ENCODE results near the gene ECHDC3. TPM values are rescaled to one million over a fixed set of nuclear protein-coding genes. Genes with fewer than 3 reads are reported as not detected.
"Not testable (repeated sequence)": the region's sequence is repeated elsewhere in the genome, so short reads cannot be mapped to it uniquely, and the experiment has no call there.

ECHDC3 gene
- total RNA-seq (2014; rRNA removed; shearing (Covaris generic)), result 4.4 and 8.5 TPM in 2 replicates
- 6.8 and 6.9 TPM in 2 replicates for polyA plus RNA-seq (2015; cell fraction: cytosol; rRNA removed)
- polyA plus RNA-seq (2015; cell fraction: nucleus; rRNA removed), result 2.3 and 12.6 TPM in 2 replicates

GRCh38 chr10:11742009-11742778, at the start of gene ECHDC3:
Gene ECHDC3, plus strand, starts transcription at chr10:11742382. Its CDS starts 195 bp downstream, at chr10:11742577.
- in situ Hi-C loops (cut with HindIII; ENCODE audit: low pct_unique_long_range_greater_than_20kb, low sequenced_read_pairs), result no loop called here
- DNase-seq (ENCODE audit: low read depth, low spot score), result peak; percentile 6

DNA sequence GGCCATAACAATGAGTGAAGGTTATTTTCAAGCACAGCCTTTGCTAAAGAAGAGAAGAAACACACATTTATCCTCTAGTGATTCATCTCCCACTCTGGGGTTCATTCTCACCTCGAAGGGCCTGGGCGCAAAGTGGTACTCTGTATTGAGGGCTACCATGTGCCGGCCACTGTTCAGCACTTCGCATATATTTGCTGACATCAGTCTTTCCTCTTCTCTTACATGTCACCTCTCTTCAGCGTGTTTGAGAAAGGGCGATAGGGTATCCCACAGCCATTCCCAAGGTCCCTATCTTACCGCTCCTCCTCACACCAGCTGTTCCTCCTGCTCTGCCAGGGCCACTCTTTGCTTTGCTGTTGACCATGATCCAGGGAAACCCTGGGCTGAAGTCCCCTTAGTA, 48.8 kb upstream of the ECHDC3 start:
- in situ Hi-C loops (cut with HindIII; ENCODE audit: low pct_unique_long_range_greater_than_20kb, low sequenced_read_pairs), result no loop called here

DNA sequence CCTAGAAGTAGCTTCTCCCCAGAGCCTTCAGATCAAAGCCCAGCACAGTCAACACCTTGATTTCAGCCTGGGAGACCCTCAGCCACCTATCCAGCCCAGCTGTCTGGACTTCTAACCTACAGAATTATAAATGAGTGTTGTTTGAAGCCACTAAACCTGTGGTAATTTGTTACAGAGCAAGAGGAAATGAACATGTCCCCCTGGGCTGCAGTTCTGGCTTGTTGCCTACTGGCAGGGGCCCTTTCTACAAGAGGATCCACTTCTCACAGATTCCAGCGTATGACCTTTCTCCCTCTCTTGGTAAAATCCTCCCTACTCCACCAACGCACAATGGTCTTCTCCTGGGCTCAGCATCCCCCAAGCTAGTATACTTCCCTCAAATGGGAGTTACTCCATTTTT, 46.4 kb upstream of the ECHDC3 start:
- no peak for DNase-seq (ENCODE audit: low read depth, low spot score)
- in situ Hi-C loops (cut with HindIII; ENCODE audit: low pct_unique_long_range_greater_than_20kb, low sequenced_read_pairs), result no loop called here

More for the DNA sequence above, 48.8 kb upstream of the ECHDC3 start:
- no peak for DNase-seq (ENCODE audit: low read depth, low spot score)

- no peak for DNase-seq (ENCODE audit: low read depth, low spot score)
- in situ Hi-C loops (cut with HindIII; ENCODE audit: low pct_unique_long_range_greater_than_20kb, low sequenced_read_pairs), result no loop called here
Observed at GRCh38 chr10:11697718-11698527, 44.3 kb upstream of the ECHDC3 start.

DNA sequence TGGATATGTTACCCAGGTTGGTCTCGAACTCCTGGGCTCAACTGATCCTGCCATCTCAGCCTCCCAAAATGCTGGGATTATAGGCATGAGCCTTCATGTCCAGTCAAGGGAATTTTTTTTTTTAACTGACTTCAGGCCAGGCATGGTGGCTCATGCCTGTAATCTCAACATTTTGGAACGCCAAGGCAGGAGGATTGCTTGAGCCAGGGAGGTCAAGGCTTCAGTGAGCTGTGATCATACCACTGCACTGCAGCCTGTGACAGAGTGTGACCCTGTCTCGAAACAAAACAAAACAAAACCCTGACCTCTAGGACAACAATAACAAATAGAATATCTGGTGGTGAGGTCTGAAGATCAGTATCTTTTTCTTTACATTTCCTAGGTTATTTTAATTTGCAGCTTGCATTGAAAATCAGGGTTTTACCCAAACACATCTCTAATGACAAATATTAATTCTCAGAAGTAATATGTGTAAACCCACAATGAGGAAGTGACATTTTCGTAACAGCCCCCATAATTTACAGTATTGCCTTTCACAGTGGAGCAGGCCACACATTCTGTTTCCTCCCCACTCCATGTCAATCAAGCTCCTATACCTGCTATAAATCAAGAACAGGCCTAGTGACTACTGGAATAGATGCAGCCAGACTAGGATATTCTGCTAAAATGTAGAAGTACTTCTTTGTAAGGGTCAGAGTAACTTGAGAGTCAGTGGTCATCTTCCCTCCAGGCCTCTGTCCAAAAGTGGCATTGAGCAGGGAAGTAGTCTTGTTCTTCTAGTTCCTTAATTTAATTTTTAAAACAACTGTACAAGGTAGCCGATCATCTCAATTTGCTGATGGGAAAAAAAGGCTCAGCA, 43.3 kb upstream of the ECHDC3 start:
- in situ Hi-C loops (cut with HindIII; ENCODE audit: low pct_unique_long_range_greater_than_20kb, low sequenced_read_pairs), result no loop called here
- no peak for DNase-seq (ENCODE audit: low read depth, low spot score)

GRCh38 chr10:11699550-11700097, 42.6 kb upstream of the ECHDC3 start:
- in situ Hi-C loops (cut with HindIII; ENCODE audit: low pct_unique_long_range_greater_than_20kb, low sequenced_read_pairs), result no loop called here
- DNase-seq (ENCODE audit: low read depth, low spot score), result no peak

GRCh38 chr10:11700539-11700938, 41.6 kb upstream of the ECHDC3 start:
- no peak for DNase-seq (ENCODE audit: low read depth, low spot score)
- in situ Hi-C loops (cut with HindIII; ENCODE audit: low pct_unique_long_range_greater_than_20kb, low sequenced_read_pairs), result no loop called here

DNA sequence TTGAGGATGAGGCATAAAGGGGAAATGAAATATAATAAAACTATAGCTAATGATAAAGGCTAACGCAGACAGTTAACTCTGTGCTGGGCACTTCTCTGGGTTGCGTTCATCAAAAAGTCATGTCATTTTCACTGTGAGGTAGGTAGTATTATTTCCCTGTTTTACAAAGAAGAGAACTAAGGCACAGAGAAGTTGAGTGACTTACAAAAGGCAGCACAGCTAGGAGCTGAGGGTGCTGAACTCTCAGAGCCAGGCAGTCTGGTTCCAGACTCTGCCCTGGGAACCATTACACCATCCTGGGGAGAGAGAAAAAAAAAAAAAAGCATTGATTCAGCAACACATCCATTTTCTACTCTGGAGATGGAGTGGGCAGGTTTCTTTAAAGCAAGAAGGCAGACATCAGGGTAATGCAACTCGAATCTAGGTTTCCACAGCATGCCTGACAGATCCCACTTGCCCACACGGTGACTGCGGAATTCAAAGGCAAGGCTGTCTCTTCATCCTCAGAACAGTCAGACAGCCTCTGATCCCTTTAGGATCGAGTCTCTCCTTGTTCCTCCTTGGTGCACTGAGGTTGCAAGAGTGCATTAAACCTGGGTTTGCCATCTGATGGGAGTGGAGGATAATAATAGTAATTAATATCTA, 40.6 kb upstream of the ECHDC3 start:
- in situ Hi-C loops (cut with HindIII; ENCODE audit: low pct_unique_long_range_greater_than_20kb, low sequenced_read_pairs), result no loop called here
- DNase-seq (ENCODE audit: low read depth, low spot score), result no peak

DNA sequence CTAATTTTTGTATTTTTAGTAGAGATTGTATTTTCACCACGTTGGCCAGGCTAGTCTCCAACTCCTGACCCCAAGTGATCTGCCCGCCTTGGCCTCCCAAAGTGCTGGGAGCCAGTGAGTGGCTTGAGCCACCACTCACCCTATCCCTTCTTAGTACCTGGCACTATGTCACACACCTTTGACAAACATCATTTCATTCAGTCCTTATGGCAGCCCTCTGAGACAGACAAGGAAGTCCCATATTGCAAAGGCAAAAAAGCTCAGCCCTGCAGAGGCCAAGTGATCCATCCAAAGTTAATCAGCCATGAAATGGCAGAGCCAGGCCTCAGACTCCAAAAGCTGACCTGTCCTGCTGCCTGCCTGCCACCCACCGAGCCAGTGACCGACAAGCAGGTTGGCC, 39.9 kb upstream of the ECHDC3 start:
- DNase-seq (ENCODE audit: low read depth, low spot score), result no peak
- in situ Hi-C loops (cut with HindIII; ENCODE audit: low pct_unique_long_range_greater_than_20kb, low sequenced_read_pairs), result no loop called here

GRCh38 chr10:11704092-11704491, 38.1 kb upstream of the ECHDC3 start:
- in situ Hi-C loops (cut with HindIII; ENCODE audit: low pct_unique_long_range_greater_than_20kb, low sequenced_read_pairs), result no loop called here
- DNase-seq (ENCODE audit: low read depth, low spot score), result no peak

DNA sequence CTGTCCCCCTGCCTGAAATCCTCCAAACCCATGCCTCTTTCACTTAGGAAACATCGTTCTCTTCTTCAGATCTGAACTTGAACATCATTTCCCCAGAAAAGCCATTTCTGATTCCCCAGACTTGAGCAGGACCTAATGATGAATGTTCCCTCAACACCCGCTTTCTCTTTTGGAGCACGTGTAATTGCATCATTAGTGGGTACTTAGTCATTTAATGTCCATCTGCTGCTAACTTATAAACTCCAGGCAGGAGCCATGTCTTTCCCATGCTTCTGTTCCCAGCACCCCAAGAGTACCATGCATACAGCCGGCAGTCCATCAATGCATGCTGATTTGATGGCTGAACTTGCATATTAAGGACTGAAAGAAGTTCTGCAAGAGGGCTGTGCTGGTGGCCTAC, 36.5 kb upstream of the ECHDC3 start:
- no peak for DNase-seq (ENCODE audit: low read depth, low spot score)
- in situ Hi-C loops (cut with HindIII; ENCODE audit: low pct_unique_long_range_greater_than_20kb, low sequenced_read_pairs), result no loop called here

- in situ Hi-C loops (cut with HindIII; ENCODE audit: low pct_unique_long_range_greater_than_20kb, low sequenced_read_pairs), result no loop called here
Observed at GRCh38 chr10:11706895-11707567, 35.2 kb upstream of the ECHDC3 start.

DNA sequence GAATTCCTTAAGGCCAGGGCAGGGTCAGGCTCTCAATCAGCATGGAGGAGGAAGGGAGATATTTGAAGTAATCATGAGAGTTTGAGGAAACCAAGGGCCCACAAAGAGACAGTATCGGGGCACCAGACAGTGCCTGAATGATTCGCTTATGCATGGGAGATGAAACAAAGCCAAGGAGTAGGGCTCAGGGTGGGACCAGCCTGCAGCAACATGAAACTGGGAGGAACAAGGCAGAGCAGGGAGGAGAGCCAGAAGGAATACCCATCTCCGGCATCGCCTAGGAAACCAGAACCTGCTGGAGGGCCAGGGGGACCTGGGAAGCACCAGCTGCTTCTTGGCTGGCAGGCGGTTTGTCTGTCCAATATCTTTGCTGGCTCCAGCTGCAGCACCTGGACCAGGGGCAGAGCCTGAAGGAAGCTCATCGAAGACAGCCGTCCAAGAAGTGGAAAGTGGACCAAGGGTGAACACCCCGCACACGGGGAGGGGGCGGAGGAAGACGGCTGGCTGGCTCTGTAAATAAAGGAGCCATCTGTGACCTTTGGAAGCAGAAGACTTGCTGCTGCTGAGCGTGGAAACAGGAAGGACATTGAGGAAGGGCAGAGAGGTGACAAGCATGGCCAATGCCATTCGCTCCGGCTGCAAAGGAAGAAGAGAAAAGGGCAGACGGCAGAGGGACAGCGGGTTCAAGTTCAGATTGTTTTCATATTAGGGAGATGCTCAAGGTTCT, 34.4 kb upstream of the ECHDC3 start:
- in situ Hi-C loops (cut with HindIII; ENCODE audit: low pct_unique_long_range_greater_than_20kb, low sequenced_read_pairs), result no loop called here
- DNase-seq (ENCODE audit: low read depth, low spot score), result no peak

More at GRCh38 chr10:11706895-11707567, 35.2 kb upstream of the ECHDC3 start:
- no peak for DNase-seq (ENCODE audit: low read depth, low spot score)

- in situ Hi-C loops (cut with HindIII; ENCODE audit: low pct_unique_long_range_greater_than_20kb, low sequenced_read_pairs); DNase-seq (ENCODE audit: low read depth, low spot score): not testable (repeated sequence)
Observed at GRCh38 chr10:11708801-11709200, 33.4 kb upstream of the ECHDC3 start.

GRCh38 chr10:11712744-11713143, 29.4 kb upstream of the ECHDC3 start:
- no peak for DNase-seq (ENCODE audit: low read depth, low spot score)
- in situ Hi-C loops (cut with HindIII; ENCODE audit: low pct_unique_long_range_greater_than_20kb, low sequenced_read_pairs), result no loop called here

DNA sequence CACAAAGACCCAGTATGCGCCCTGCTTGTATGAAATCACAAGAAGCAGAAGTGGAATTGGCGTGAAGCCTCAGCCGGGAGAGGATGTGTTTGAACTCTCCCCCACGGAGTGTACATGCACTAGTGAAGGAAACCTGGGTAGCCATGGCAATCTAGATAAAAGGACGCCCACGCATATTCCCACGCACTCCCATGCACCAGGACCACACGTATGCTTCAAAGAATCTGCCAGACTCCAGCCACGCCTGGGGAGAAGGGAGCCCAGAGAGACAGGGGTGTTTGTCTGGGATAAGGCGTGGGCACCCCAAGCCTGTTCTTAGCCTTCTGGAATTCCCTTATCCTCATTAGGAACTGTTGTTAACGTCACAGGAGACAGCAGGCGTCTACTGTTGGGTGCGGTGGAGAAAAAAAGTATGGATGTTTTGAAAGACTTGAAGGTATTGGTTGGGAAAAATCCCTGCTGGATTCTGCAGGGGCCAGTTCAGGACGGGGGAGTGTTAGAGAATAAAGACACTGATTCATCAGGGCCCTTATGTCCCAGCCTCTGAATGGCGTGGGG, 28.9 kb upstream of the ECHDC3 start:
- DNase-seq (ENCODE audit: low read depth, low spot score), result no peak
- in situ Hi-C loops (cut with HindIII; ENCODE audit: low pct_unique_long_range_greater_than_20kb, low sequenced_read_pairs), result no loop called here
